ENCODE measurements around the gene EIPR1. TPM values are rescaled to one million over a fixed set of nuclear protein-coding genes. Genes with fewer than 3 reads are reported as not detected.

The EIPR1 gene
- total and polyA plus RNA-seq, 8 donors: 4.3 to 12.5 (median 6.4) TPM

GRCh38 chr2:3193443-3194330 lies 183.9 kb downstream of the EIPR1 start:
- ATAC-seq: no peak

GRCh38 chr2:3192920-3193319 lies 184.7 kb downstream of the EIPR1 start:
- intact Hi-C loops (cut with DNase I): no loop called here
- H3K4me3 ChIP-seq: no peak overlapping the region
- H3K27me3 ChIP-seq: no peaks in the 10 kb centered on the region
- no peaks in the 10 kb centered on the region for H3K4me1 ChIP-seq
- 83 to 85% methylated on average over 7 of the region's 7 CpGs for WGBS, 2 donors
- ATAC-seq: no peak
- H3K36me3 ChIP-seq: peaks cover 0 to 17% (median 0%) of the 10 kb centered on the region in 3 donors
- FAIRE-seq: no peak
- no peak for DNase-seq
- H3K9me3 ChIP-seq: no peaks in the 10 kb centered on the region
- TF ChIP-seq, protein P1, sequence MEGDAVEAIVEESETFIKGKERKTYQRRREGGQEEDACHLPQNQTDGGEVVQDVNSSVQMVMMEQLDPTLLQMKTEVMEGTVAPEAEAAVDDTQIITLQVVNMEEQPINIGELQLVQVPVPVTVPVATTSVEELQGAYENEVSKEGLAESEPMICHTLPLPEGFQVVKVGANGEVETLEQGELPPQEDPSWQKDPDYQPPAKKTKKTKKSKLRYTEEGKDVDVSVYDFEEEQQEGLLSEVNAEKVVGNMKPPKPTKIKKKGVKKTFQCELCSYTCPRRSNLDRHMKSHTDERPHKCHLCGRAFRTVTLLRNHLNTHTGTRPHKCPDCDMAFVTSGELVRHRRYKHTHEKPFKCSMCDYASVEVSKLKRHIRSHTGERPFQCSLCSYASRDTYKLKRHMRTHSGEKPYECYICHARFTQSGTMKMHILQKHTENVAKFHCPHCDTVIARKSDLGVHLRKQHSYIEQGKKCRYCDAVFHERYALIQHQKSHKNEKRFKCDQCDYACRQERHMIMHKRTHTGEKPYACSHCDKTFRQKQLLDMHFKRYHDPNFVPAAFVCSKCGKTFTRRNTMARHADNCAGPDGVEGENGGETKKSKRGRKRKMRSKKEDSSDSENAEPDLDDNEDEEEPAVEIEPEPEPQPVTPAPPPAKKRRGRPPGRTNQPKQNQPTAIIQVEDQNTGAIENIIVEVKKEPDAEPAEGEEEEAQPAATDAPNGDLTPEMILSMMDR (IDR thresholded peaks at IDR 0.05): no peak
- H3K27ac ChIP-seq: no peak overlapping the region

More at GRCh38 chr2:3193443-3194330, 183.9 kb downstream of the EIPR1 start:
- no peaks in the 10 kb centered on the region for H3K27me3 ChIP-seq
- no peak overlapping the region for H3K4me3 ChIP-seq
- TF ChIP-seq, protein P1 (IDR thresholded peaks at IDR 0.05): no peak
- WGBS, 2 donors: 86 to 89% methylated on average over 20 of the region's 20 CpGs
- H3K9me3 ChIP-seq: no peaks in the 10 kb centered on the region
- intact Hi-C loops (cut with DNase I): no loop called here
- H3K27ac ChIP-seq: no peak overlapping the region
- H3K4me1 ChIP-seq: no peaks in the 10 kb centered on the region
- no peak for DNase-seq
- FAIRE-seq: no peak
- peaks cover 0 to 17% (median 0%) of the 10 kb centered on the region in 3 donors for H3K36me3 ChIP-seq

DNA sequence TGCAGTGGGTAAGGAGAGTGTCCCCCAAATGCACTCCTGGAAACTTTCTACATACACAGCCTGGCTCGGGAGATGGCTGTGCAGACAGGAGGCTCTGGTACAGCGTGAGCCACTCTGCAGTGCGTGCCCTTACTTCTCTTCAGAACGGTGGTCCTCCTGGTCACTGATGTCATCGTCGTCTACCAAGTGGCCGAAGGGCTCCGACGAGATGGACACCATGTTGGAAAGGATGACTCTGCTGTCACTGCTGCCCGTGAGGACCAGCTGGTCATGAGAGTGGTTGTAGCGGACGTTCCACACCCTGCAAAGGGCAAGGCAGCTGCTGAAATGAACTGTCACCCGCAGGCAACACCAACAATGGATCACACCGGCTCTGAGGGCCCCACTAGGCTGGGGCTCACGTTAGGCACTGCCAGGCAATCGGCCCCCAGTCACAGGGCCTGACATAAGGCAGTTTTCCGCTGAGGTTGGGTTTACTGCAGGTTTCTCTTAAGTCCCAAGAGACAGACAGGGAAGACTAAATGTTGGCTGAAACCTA lies 185.3 kb downstream of the EIPR1 start:
- WGBS, 2 donors: 95 to 97% methylated on average over 17 of the region's 17 CpGs
- ATAC-seq (no peak), DNase-seq (peak in 1 of 6 donors; percentile 17), FAIRE-seq (no peak)
- intact Hi-C loops (cut with DNase I): no loop called here
- Histone ChIP-seq H3K4me1 (no peaks in the 10 kb centered on the region), H3K27me3 (no peaks in the 10 kb centered on the region), H3K36me3 (peaks cover 0 to 17% (median 0%) of the 10 kb centered on the region in 3 donors), H3K9me3 (no peaks in the 10 kb centered on the region), H3K4me3 (no peak overlapping the region), H3K27ac (no peak overlapping the region)
- TF ChIP-seq, protein P1 (IDR thresholded peaks at IDR 0.05): no peak

- ATAC-seq (no peak), FAIRE-seq (no peak), DNase-seq (no peak)
- H3K27me3 ChIP-seq: no peaks in the 10 kb centered on the region
- H3K9me3 ChIP-seq: no peaks in the 10 kb centered on the region
- 88 to 95% methylated on average over 8 of the region's 8 CpGs for WGBS, 2 donors
- no peaks in the 10 kb centered on the region for H3K4me1 ChIP-seq
- no peak overlapping the region for H3K4me3 ChIP-seq
- TF ChIP-seq, protein P1 (IDR thresholded peaks at IDR 0.05): no peak
- H3K27ac ChIP-seq: no peak overlapping the region
- peaks cover 0 to 17% (median 0%) of the 10 kb centered on the region in 3 donors for H3K36me3 ChIP-seq
- intact Hi-C loops (cut with DNase I): no loop called here
These were observed 187.7 kb downstream of the EIPR1 start for GRCh38 chr2:3189961-3190360.

Data from pancreas (tissue), 10 donors.